Measurements from ENCODE around the gene LGSN. TPM values are rescaled to one million over a fixed set of nuclear protein-coding genes. Genes with fewer than 3 reads are reported as not detected.

LGSN gene
- total and polyA plus RNA-seq, 2 of the 13 experiments (the other 11 are each of a cell fraction or from before 2014, with no cell fraction given) = 0.13 to 0.63 TPM

GRCh38 chr6:63295553-63296194 is 24.1 kb downstream of the LGSN start:
- no peak for FAIRE-seq
- Histone ChIP-seq H3K27me3 (ENCODE audit: control insufficient read depth in 1 of 2, insufficient read depth in 2 of 2, low read length in 2 of 2) (no peaks in the 10 kb centered on the region; a peak in 1 of 5 replicates), H3K9ac (ENCODE audit: insufficient read depth, low read depth, low read length) (no peak overlapping the region), H2AFZ (ENCODE audit: low read length) (no peak overlapping the region), H3K79me2 (ENCODE audit: insufficient read depth, low read length) (no peaks in the 10 kb centered on the region), H3K4me3 (replicated peaks in 1 of 3; ENCODE audit: insufficient read depth in 1 of 3, low read depth in 2 of 3, low read length in 3 of 3) (no peak overlapping the region), H3K4me1 (ENCODE audit: insufficient read depth, low read length) (peaks cover 9% of the 10 kb centered on the region), H3K9me3 (ENCODE audit: low read length) (no peaks in the 10 kb centered on the region), H3K4me2 (ENCODE audit: low read depth, low read length) (no peak overlapping the region), H3K27ac (ENCODE audit: extremely low read length, insufficient read depth, low read length) (no peak overlapping the region), H3K36me3 (replicated peaks in 1 of 2; ENCODE audit: control insufficient read depth in 1 of 2, insufficient read depth in 2 of 2, low read length in 2 of 2) (no peaks in the 10 kb centered on the region), H4K20me1 (ENCODE audit: insufficient read depth, low read length) (no peaks in the 10 kb centered on the region)
- no peak for TF ChIP-seq ELF1 (CRISPR knock-in tag; IDR thresholded peaks at IDR 0.05)
- peak; percentile 36 to 69; a peak in 3 of 4 replicates for TF ChIP-seq MAFK (conservative IDR thresholded peaks at IDR 0.05 in 1 of 2, IDR thresholded peaks at IDR 0.05 in 1 of 2; ENCODE audit: low read length in 2 of 2)
- no TSS peak for BruUV-seq (replicated peaks)
- intact Hi-C loops (cut with micrococcal nuclease; ENCODE audit: unreplicated experiment) (no loop called here), in situ Hi-C loops (cut with HindIII; ENCODE audit: extremely low pct_ligation_motif_present, low pct_unique_long_range_greater_than_20kb) (no loop called here)
- peak; percentile 82 for ATAC-seq
- no peak for DNase-seq (ENCODE audit: low spot score)
- WGBS (ENCODE audit: low lambda C conversion rate) = 34% methylated on average over 1 of the region's 1 CpG
- ChIA-PET POLR2A (no interaction called here), CTCF (ENCODE audit: low intra/inter-chr PET ratio, low total read pairs) (no interaction called here)

GRCh38 chr6:63290492-63291058 is 29.2 kb downstream of the LGSN start:
- DNase-seq (ENCODE audit: low spot score) = no peak
- CTCF ChIA-PET (ENCODE audit: low intra/inter-chr PET ratio, low total read pairs) = no interaction called here
- Histone ChIP-seq H3K9me3 (ENCODE audit: low read length) (no peaks in the 10 kb centered on the region), H3K79me2 (ENCODE audit: insufficient read depth, low read length) (no peaks in the 10 kb centered on the region), H3K27me3 (ENCODE audit: control insufficient read depth in 1 of 2, insufficient read depth in 2 of 2, low read length in 2 of 2) (no peaks in the 10 kb centered on the region), H3K4me3 (replicated peaks in 1 of 3; ENCODE audit: insufficient read depth in 1 of 3, low read depth in 2 of 3, low read length in 3 of 3) (no peak overlapping the region), H3K4me1 (ENCODE audit: insufficient read depth, low read length) (peaks cover 9% of the 10 kb centered on the region), H4K20me1 (ENCODE audit: insufficient read depth, low read length) (no peaks in the 10 kb centered on the region), H3K27ac (ENCODE audit: extremely low read length, insufficient read depth, low read length) (no peak overlapping the region), H3K4me2 (ENCODE audit: low read depth, low read length) (no peak overlapping the region), H3K9ac (ENCODE audit: insufficient read depth, low read depth, low read length) (no peak overlapping the region), H3K36me3 (replicated peaks in 1 of 2; ENCODE audit: control insufficient read depth in 1 of 2, insufficient read depth in 2 of 2, low read length in 2 of 2) (no peaks in the 10 kb centered on the region), H2AFZ (ENCODE audit: low read length) (no peak overlapping the region)
- 53% methylated on average over 6 of the region's 6 CpGs for WGBS (ENCODE audit: low lambda C conversion rate)
- POLR2A ChIA-PET = no interaction called here
- no peak for FAIRE-seq
- BruUV-seq (replicated peaks) = no TSS peak
- in situ Hi-C loops (cut with HindIII; ENCODE audit: extremely low pct_ligation_motif_present, low pct_unique_long_range_greater_than_20kb) (no loop called here), intact Hi-C loops (cut with micrococcal nuclease; ENCODE audit: unreplicated experiment) (no loop called here)
- no peak for ATAC-seq
- TF ChIP-seq JUN (CRISPR knock-in tag; IDR thresholded peaks at IDR 0.05) = no peak
- no peak for TF ChIP-seq ATF3 (CRISPR knock-in tag; IDR thresholded peaks at IDR 0.05)
- no peak for TF ChIP-seq TBL1XR1 (IDR thresholded peaks at IDR 0.05; ENCODE audit: borderline replicate concordance, low read length, partially characterized antibody)

All from HepG2 (cell line).